Fibroblast of skin of left biceps (primary cell): Measurements from ENCODE around the gene TMEFF2.
A peak's percentile ranks its signal among the peaks of the same experiment; 100 is the strongest.

ENCODE experiments used
- DNase-seq, 2 experiments: peaks; one replicate each; pipeline ENCODE4 v3.0.0-alpha.2; 2013; ENCODE audit warnings: low read depth in 2 of 2

Gene TMEFF2

GRCh38 chr2:192068966-192069365, 125.8 kb downstream of the TMEFF2 start:
- no peak for DNase-seq

GRCh38 chr2:192067631-192068030, 127.1 kb downstream of the TMEFF2 start:
- DNase-seq = no peak

- no peak for DNase-seq
These were observed 130.3 kb downstream of the TMEFF2 start for GRCh38 chr2:192064459-192064858.

- DNase-seq = no peak
These were observed 134.6 kb downstream of the TMEFF2 start for GRCh38 chr2:192060161-192060560.

- no peak for DNase-seq
These were observed 135.5 kb downstream of the TMEFF2 start for GRCh38 chr2:192059266-192059665.

GRCh38 chr2:192053921-192054320, 140.8 kb downstream of the TMEFF2 start:
- DNase-seq = no peak

- no peak for DNase-seq
These were observed 143.2 kb downstream of the TMEFF2 start for GRCh38 chr2:192051533-192051932.

- no peak for DNase-seq
These were observed 145.4 kb downstream of the TMEFF2 start for GRCh38 chr2:192049362-192049761.

GRCh38 chr2:192047315-192048107, 147.2 kb downstream of the TMEFF2 start:
- no peak for DNase-seq

- no peak for DNase-seq
These were observed 150.2 kb downstream of the TMEFF2 start for GRCh38 chr2:192044496-192044895.

- DNase-seq = no peak
These were observed 151.4 kb downstream of the TMEFF2 start for GRCh38 chr2:192043216-192043870.

- DNase-seq = no peak
These were observed 152.6 kb downstream of the TMEFF2 start for GRCh38 chr2:192042126-192042525.

GRCh38 chr2:192038110-192038509, 156.6 kb downstream of the TMEFF2 start:
- no peak for DNase-seq

GRCh38 chr2:192035731-192036442, 158.8 kb downstream of the TMEFF2 start:
- DNase-seq = peak in 1 of 2 experiments; percentile 5

GRCh38 chr2:192030856-192031255, 163.9 kb downstream of the TMEFF2 start:
- no peak for DNase-seq

GRCh38 chr2:192030289-192030688, 164.4 kb downstream of the TMEFF2 start:
- no peak for DNase-seq

- DNase-seq = no peak
These were observed 165.6 kb downstream of the TMEFF2 start for GRCh38 chr2:192029089-192029488.

GRCh38 chr2:192026825-192027120, 168.0 kb downstream of the TMEFF2 start:
- DNase-seq = no peak

- DNase-seq = no peak
These were observed 168.5 kb downstream of the TMEFF2 start for GRCh38 chr2:192026059-192026824.

GRCh38 chr2:192025637-192026036, 169.1 kb downstream of the TMEFF2 start:
- no peak for DNase-seq

GRCh38 chr2:192023006-192023405, 171.7 kb downstream of the TMEFF2 start:
- DNase-seq = no peak

- no peak for DNase-seq
These were observed 176.9 kb downstream of the TMEFF2 start for GRCh38 chr2:192017844-192018243.
